ENCODE results near the gene SREBF1. TPM values are rescaled to one million over a fixed set of nuclear protein-coding genes. Genes with fewer than 3 reads are reported as not detected.
"Not testable (repeated sequence)": the region's sequence is repeated elsewhere in the genome, so short reads cannot be mapped to it uniquely, and the experiment has no call there.

Gene SREBF1
- total RNA-seq, 1 experiment from 2014 or later, result 74.1 TPM

DNA sequence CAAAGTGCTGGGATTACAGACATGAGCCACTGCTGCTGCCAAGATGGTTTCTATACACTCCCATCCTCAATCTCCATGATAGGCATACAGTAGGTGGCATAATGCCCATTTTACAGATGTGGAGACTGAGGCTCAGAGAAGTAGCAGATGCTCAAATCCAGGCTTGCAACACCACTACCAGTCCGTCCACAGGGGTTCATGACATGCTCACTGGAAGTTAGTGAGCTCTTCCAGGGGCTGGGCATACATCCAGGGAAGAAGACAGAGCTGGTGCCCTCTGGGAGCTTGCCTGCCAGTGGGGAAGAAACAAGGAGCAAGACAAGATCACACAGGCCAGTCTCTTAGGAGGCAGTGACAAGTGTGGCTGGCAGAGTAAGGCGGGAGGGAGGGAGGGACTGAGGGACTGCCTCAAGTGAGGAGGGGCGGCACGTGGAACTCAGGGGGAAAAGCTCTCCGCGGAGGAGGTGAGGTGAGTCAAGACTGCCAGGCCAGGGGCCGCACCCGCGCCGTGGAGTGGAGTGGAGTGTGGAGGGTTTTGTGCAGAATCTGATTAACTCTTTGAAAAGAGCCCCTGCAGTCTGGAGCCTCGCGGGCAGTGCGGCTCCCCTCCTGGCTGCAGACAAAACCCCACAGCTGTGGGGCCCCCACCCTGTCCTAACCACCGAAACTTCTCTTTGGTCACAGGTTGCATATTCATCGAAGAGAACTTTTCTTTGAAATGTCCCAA, 27.9 kb downstream of the SREBF1 start:
- peaks cover 60% of the 10 kb centered on the region for H3K36me3 ChIP-seq
- H3K4me1 ChIP-seq, result peaks cover 10% of the 10 kb centered on the region
- peak in 1 of 2 experiments; percentile 51 for DNase-seq
- H3K27ac ChIP-seq, result no peak overlapping the region
- H3K4me3 ChIP-seq, result no peak overlapping the region
- no peaks in the 10 kb centered on the region for H3K9me3 ChIP-seq (replicated peaks)
- H3K27me3 ChIP-seq, result no peaks in the 10 kb centered on the region

GRCh38 chr17:17808200-17808599, 28.6 kb downstream of the SREBF1 start:
- H3K9me3 ChIP-seq (replicated peaks); H3K4me1 ChIP-seq; H3K27me3 ChIP-seq; H3K4me3 ChIP-seq; DNase-seq; H3K27ac ChIP-seq: not testable (repeated sequence)
- H3K36me3 ChIP-seq, result peaks cover 66% of the 10 kb centered on the region

DNA sequence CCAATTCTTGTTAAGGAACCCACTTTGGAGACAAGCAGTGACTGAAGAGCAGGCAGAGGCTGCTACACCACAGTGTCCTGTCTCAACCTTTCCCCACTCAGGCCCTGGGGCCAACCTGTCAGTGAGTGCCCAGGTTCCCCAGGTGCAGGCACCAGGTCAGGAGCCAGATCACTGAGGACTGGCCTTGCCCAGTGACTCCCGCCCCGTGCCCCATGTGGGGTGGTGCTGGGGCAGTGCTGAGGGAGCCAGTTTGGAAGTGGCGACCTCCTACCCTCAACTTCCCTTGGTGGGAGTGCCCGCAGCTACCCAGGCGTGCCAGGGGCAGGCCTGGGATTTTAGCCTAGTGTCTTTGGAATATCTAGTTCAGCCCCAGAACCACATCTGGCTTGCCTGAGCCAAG, 29.3 kb downstream of the SREBF1 start:
- H3K27ac ChIP-seq, result no peak overlapping the region
- DNase-seq, result no peak
- peaks cover 4% of the 10 kb centered on the region; the same call in 1 of the 2 replicates for H3K4me1 ChIP-seq
- H3K27me3 ChIP-seq, result no peaks in the 10 kb centered on the region
- no peaks in the 10 kb centered on the region for H3K9me3 ChIP-seq (replicated peaks)
- peaks cover 71% of the 10 kb centered on the region for H3K36me3 ChIP-seq
- H3K4me3 ChIP-seq, result no peak overlapping the region

GRCh38 chr17:17806611-17807274, 30.0 kb downstream of the SREBF1 start:
- peak in 1 of 2 experiments; percentile 53 for DNase-seq
- Histone ChIP-seq H3K36me3 (peaks cover 75% of the 10 kb centered on the region), H3K4me1 (no peaks in the 10 kb centered on the region), H3K27ac (no peak overlapping the region), H3K4me3 (no peak overlapping the region), H3K27me3 (no peaks in the 10 kb centered on the region), H3K9me3 (replicated peaks) (no peaks in the 10 kb centered on the region)

GRCh38 chr17:17806035-17806434, 30.8 kb downstream of the SREBF1 start:
- Histone ChIP-seq H3K4me1 (no peaks in the 10 kb centered on the region), H3K9me3 (replicated peaks) (no peaks in the 10 kb centered on the region), H3K27ac (no peak overlapping the region), H3K36me3 (peaks cover 79% of the 10 kb centered on the region), H3K4me3 (no peak overlapping the region), H3K27me3 (no peaks in the 10 kb centered on the region)
- DNase-seq, result no peak

- H3K9me3 ChIP-seq (replicated peaks), result no peaks in the 10 kb centered on the region
- peaks cover 77% of the 10 kb centered on the region for H3K36me3 ChIP-seq
- no peaks in the 10 kb centered on the region for H3K4me1 ChIP-seq
- H3K27me3 ChIP-seq, result no peaks in the 10 kb centered on the region
- H3K4me3 ChIP-seq, result no peak overlapping the region
- DNase-seq, result no peak
- no peak overlapping the region for H3K27ac ChIP-seq
These were observed 31.2 kb downstream of the SREBF1 start for GRCh38 chr17:17805575-17805974.

- Histone ChIP-seq H3K27me3 (no peaks in the 10 kb centered on the region), H3K9me3 (replicated peaks) (no peaks in the 10 kb centered on the region), H3K4me3 (no peak overlapping the region), H3K4me1 (no peaks in the 10 kb centered on the region), H3K36me3 (peaks cover 80% of the 10 kb centered on the region), H3K27ac (no peak overlapping the region)
- no peak for DNase-seq
These were observed 32.8 kb downstream of the SREBF1 start for GRCh38 chr17:17804007-17804406.

- H3K36me3 ChIP-seq, result peaks cover 86% of the 10 kb centered on the region
- H3K4me3 ChIP-seq, result no peak overlapping the region
- no peaks in the 10 kb centered on the region for H3K9me3 ChIP-seq (replicated peaks)
- H3K27ac ChIP-seq, result no peak overlapping the region
- H3K27me3 ChIP-seq, result no peaks in the 10 kb centered on the region
- DNase-seq, result no peak
- no peaks in the 10 kb centered on the region for H3K4me1 ChIP-seq
These were observed 34.8 kb downstream of the SREBF1 start for GRCh38 chr17:17801800-17802481.

DNA sequence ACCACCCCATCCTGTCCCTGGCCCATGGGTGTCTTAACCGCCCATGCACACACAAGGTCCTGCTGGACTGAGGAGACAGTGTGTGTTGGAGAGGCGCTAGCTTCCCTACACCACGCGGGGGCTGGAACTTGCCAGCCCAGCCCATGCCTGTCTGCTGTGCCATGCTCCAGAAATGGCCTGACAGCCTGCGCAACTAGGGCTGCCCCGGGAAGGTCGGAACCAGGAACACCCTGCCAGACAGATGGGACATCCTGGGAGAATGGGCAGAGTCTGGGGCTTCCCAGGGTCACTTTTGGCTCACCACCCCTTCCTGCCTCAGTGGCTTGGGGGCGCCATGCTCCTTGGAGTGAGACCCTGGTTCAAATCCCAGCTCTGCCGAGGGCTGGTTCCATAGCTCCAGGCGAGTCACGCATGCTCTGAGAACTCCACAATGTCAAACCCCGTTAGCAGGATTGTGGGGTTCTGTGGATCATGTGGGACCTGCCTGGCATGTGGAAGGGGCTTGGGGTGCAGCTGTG, 36.2 kb downstream of the SREBF1 start:
- Histone ChIP-seq H3K9me3 (replicated peaks) (no peaks in the 10 kb centered on the region), H3K36me3 (peaks cover 89% of the 10 kb centered on the region), H3K4me3 (no peak overlapping the region), H3K27me3 (no peaks in the 10 kb centered on the region), H3K27ac (no peak overlapping the region), H3K4me1 (no peaks in the 10 kb centered on the region)
- DNase-seq, result no peak

- peaks cover 89% of the 10 kb centered on the region for H3K36me3 ChIP-seq
These were observed 38.1 kb downstream of the SREBF1 start for GRCh38 chr17:17798573-17799255.

DNA sequence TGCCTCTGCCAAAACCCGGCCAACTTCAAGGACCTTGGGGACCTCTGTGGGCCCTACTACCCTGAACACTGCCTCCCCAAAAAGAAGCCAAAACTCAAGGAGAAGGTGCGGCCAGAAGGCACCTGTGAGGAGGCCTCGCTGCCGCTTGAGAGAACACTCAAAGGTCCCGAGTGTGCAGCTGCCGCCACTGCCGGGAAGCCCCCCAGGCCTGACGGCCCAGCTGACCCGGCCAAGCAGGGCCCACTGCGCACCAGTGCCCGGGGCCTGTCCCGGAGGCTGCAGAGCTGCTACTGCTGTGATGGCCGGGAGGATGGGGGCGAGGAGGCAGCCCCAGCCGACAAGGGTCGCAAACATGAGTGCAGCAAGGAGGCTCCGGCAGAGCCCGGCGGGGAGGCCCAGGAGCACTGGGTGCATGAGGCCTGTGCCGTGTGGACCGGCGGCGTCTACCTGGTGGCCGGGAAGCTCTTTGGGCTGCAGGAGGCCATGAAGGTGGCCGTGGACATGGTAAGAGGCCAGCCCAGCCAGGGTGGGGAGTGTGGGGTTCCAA, 38.7 kb downstream of the SREBF1 start:
- H3K9me3 ChIP-seq (replicated peaks), result no peaks in the 10 kb centered on the region

More at GRCh38 chr17:17798573-17799255, 38.1 kb downstream of the SREBF1 start:
- H3K9me3 ChIP-seq (replicated peaks), result no peaks in the 10 kb centered on the region
- H3K27me3 ChIP-seq, result no peaks in the 10 kb centered on the region
- H3K4me3 ChIP-seq, result no peak overlapping the region
- H3K4me1 ChIP-seq, result no peaks in the 10 kb centered on the region
- H3K27ac ChIP-seq, result no peak overlapping the region
- no peak for DNase-seq

GRCh38 chr17:17797119-17797809, 39.5 kb downstream of the SREBF1 start:
- no peaks in the 10 kb centered on the region for H3K27me3 ChIP-seq
- no peak overlapping the region for H3K4me3 ChIP-seq
- peaks cover 85% of the 10 kb centered on the region for H3K36me3 ChIP-seq
- no peak for DNase-seq
- H3K9me3 ChIP-seq (replicated peaks), result no peaks in the 10 kb centered on the region
- no peak overlapping the region for H3K27ac ChIP-seq
- no peaks in the 10 kb centered on the region for H3K4me1 ChIP-seq

More for the DNA sequence above, 38.7 kb downstream of the SREBF1 start:
- H3K4me1 ChIP-seq, result no peaks in the 10 kb centered on the region
- H3K4me3 ChIP-seq, result no peak overlapping the region
- no peaks in the 10 kb centered on the region for H3K27me3 ChIP-seq
- DNase-seq, result no peak
- H3K27ac ChIP-seq, result no peak overlapping the region
- H3K36me3 ChIP-seq, result peaks cover 88% of the 10 kb centered on the region

DNA sequence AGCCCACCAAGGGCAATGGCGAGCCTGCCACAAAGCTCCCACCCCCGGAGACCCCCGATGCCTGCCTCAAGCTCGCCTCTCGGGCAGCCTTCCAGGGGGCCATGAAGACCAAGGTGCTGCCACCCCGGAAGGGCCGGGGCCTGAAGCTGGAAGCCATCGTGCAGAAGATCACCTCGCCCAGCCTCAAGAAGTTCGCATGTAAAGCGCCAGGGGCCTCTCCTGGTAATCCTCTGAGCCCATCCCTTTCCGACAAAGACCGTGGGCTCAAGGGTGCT, 40.1 kb downstream of the SREBF1 start:
- Histone ChIP-seq H3K36me3 (peaks cover 80% of the 10 kb centered on the region), H3K27ac (no peak overlapping the region), H3K9me3 (replicated peaks) (no peaks in the 10 kb centered on the region), H3K27me3 (no peaks in the 10 kb centered on the region), H3K4me3 (no peak overlapping the region), H3K4me1 (no peaks in the 10 kb centered on the region)
- DNase-seq, result no peak
